GM11168 (cell line): ENCODE data around the gene CFHR5.
"Not testable (repeated sequence)": the region's sequence is repeated elsewhere in the genome, so short reads cannot be mapped to it uniquely, and the experiment has no call there.

Source experiments
- in situ Hi-C: fragments of 300-500 bp; cut with MboI; formaldehyde crosslinking; loops from one replicate; pipeline ENCODE4 v1.12.0; 2022; ENCODE audit warnings: low sequenced_read_pairs; ENCODE audit not compliant: unreplicated experiment

Gene CFHR5

GRCh38 chr1:197016751-197017150 is 39.4 kb downstream of the CFHR5 start:
- in situ Hi-C loops, result no loop called here

GRCh38 chr1:197017558-197018146 is 40.3 kb downstream of the CFHR5 start:
- in situ Hi-C loops, result no loop called here

- in situ Hi-C loops, result no loop called here
Measured at GRCh38 chr1:197021716-197022115, 44.4 kb downstream of the CFHR5 start.

- in situ Hi-C loops, result no loop called here
Measured at GRCh38 chr1:197024460-197024859, 47.1 kb downstream of the CFHR5 start.

GRCh38 chr1:197027359-197027758 is 50.0 kb downstream of the CFHR5 start:
- in situ Hi-C loops, result no loop called here

- in situ Hi-C loops, result no loop called here
Measured at GRCh38 chr1:197029749-197030148, 52.4 kb downstream of the CFHR5 start.

- in situ Hi-C loops, result not testable (repeated sequence)
Measured at GRCh38 chr1:197034631-197035339, 57.4 kb downstream of the CFHR5 start.

- in situ Hi-C loops, result no loop called here
Measured at GRCh38 chr1:197036861-197037260, 59.5 kb downstream of the CFHR5 start.

- in situ Hi-C loops, result no loop called here
Measured at GRCh38 chr1:197041486-197042353, 64.4 kb downstream of the CFHR5 start.

GRCh38 chr1:197042676-197043341 is 65.5 kb downstream of the CFHR5 start:
- in situ Hi-C loops, result no loop called here

GRCh38 chr1:197049100-197049499 is 71.7 kb downstream of the CFHR5 start:
- in situ Hi-C loops, result no loop called here
